Measurements from ENCODE around the gene URB2.
"Not testable (repeated sequence)": the region's sequence is repeated elsewhere in the genome, so short reads cannot be mapped to it uniquely, and the experiment has no call there.

DNA sequence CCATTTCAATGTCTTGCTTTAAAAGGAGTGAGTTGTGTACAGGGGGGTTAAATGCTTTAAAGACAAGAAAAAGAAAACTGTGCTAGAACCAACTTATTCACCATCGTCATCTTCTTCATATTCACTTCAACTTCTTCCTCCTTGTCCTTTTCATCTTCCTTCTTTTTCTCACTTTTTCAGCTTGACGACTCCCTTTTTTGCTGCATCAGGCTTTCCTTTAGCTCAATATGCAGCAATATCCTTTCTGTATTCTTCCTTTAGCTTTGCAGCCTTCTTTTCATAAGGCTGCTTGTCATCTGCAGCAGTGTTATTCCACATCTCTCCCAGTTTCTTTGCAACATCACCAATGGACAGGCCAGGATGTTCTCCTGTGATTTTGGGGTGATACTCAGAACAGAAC, 79.1 kb downstream of the URB2 start:
- TF ChIP-seq POLR2A (IDR thresholded peaks at IDR 0.05): not testable (repeated sequence)
- TF ChIP-seq, protein P1, sequence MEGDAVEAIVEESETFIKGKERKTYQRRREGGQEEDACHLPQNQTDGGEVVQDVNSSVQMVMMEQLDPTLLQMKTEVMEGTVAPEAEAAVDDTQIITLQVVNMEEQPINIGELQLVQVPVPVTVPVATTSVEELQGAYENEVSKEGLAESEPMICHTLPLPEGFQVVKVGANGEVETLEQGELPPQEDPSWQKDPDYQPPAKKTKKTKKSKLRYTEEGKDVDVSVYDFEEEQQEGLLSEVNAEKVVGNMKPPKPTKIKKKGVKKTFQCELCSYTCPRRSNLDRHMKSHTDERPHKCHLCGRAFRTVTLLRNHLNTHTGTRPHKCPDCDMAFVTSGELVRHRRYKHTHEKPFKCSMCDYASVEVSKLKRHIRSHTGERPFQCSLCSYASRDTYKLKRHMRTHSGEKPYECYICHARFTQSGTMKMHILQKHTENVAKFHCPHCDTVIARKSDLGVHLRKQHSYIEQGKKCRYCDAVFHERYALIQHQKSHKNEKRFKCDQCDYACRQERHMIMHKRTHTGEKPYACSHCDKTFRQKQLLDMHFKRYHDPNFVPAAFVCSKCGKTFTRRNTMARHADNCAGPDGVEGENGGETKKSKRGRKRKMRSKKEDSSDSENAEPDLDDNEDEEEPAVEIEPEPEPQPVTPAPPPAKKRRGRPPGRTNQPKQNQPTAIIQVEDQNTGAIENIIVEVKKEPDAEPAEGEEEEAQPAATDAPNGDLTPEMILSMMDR (IDR thresholded peaks at IDR 0.05): not testable (repeated sequence)
